Measurements from ENCODE around the gene PERM1. TPM values are rescaled to one million over a fixed set of nuclear protein-coding genes. Genes with fewer than 3 reads are reported as not detected.
A peak's percentile ranks its signal among the peaks of the same experiment; 100 is the strongest.

Gene PERM1
- polyA plus RNA-seq, 1 donor (not counting 4 experiments of a cell fraction or from before 2014, with no cell fraction given), result not detected

GRCh38 chr1:975896-976683 lies 5.8 kb downstream of the PERM1 start:
- no peak overlapping the region for H3K9ac ChIP-seq (ENCODE audit: control insufficient read depth, extremely low read depth, insufficient read depth, low read length)
- peaks cover 0 to 1% of the 10 kb centered on the region in 2 experiments for H3K36me3 ChIP-seq (ENCODE audit: control insufficient read depth in 2 of 2, extremely low read depth in 1 of 2, insufficient read depth in 2 of 2, low read length in 2 of 2)
- no peak for DNase-seq (ENCODE audit: low read depth, low spot score)
- H4K20me1 ChIP-seq (ENCODE audit: control insufficient read depth, extremely low read depth, insufficient read depth, low read length), result no peaks in the 10 kb centered on the region
- dilution Hi-C loops (cut with MboI; ENCODE audit: extremely low pct_ligation_motif_present, low sequenced_read_pairs), result no loop called here
- no peaks in the 10 kb centered on the region for H3K9me1 ChIP-seq (ENCODE audit: control insufficient read depth, extremely low read depth, insufficient read depth, low read length)
- H3K4me1 ChIP-seq (ENCODE audit: control insufficient read depth, extremely low read depth, insufficient read depth, low read length), result peaks cover 4% of the 10 kb centered on the region
- peak overlapping the region in 1 of 3 experiments; percentile 51 for H3K4me3 ChIP-seq (ENCODE audit: control insufficient read depth in 2 of 3, extremely low read depth in 1 of 3, insufficient read depth in 2 of 3, low read depth in 1 of 3, low read length in 3 of 3)
- peak overlapping the region; percentile 69 for H3K4me2 ChIP-seq (ENCODE audit: control insufficient read depth, extremely low read depth, insufficient read depth, low read depth, low read length)
- peaks cover 18% of the 10 kb centered on the region for H3K27me3 ChIP-seq (ENCODE audit: control insufficient read depth, extremely low read depth, insufficient read depth, low read length)
- no peak overlapping the region for H3K27ac ChIP-seq (ENCODE audit: control insufficient read depth, insufficient read depth, low read length)
- no peaks in the 10 kb centered on the region for H3K79me2 ChIP-seq (ENCODE audit: control insufficient read depth, insufficient read depth, low read length)
- no peak for FAIRE-seq
- no peak for TF ChIP-seq EZH2 (IDR thresholded peaks at IDR 0.05; ENCODE audit: low read length)
- TF ChIP-seq CTCF (optimal IDR thresholded peaks at IDR 0.05 in 1 of 3, IDR thresholded peaks at IDR 0.05 in 1 of 3, conservative IDR thresholded peaks at IDR 0.05 in 1 of 3; ENCODE audit: extremely low read depth in 1 of 3, insufficient read depth in 2 of 3, low read length in 3 of 3), result peak; percentile 45 to 83 (median 78)
- H2AFZ ChIP-seq (ENCODE audit: control insufficient read depth, low read length), result no peak overlapping the region
- H3K9me3 ChIP-seq (ENCODE audit: control insufficient read depth, low read depth, low read length), result no peaks in the 10 kb centered on the region

- Histone ChIP-seq H3K27me3 (ENCODE audit: control insufficient read depth, extremely low read depth, insufficient read depth, low read length) (peaks cover 10% of the 10 kb centered on the region), H3K4me2 (ENCODE audit: control insufficient read depth, extremely low read depth, insufficient read depth, low read depth, low read length) (no peak overlapping the region)
Measured at GRCh38 chr1:975365-975764, 6.5 kb downstream of the PERM1 start.

More at GRCh38 chr1:975365-975764, 6.5 kb downstream of the PERM1 start:
- Histone ChIP-seq H3K79me2 (ENCODE audit: control insufficient read depth, insufficient read depth, low read length) (no peaks in the 10 kb centered on the region), H3K4me1 (ENCODE audit: control insufficient read depth, extremely low read depth, insufficient read depth, low read length) (peaks cover 4% of the 10 kb centered on the region), H4K20me1 (ENCODE audit: control insufficient read depth, extremely low read depth, insufficient read depth, low read length) (no peaks in the 10 kb centered on the region), H3K9ac (ENCODE audit: control insufficient read depth, extremely low read depth, insufficient read depth, low read length) (no peak overlapping the region), H3K9me1 (ENCODE audit: control insufficient read depth, extremely low read depth, insufficient read depth, low read length) (no peaks in the 10 kb centered on the region), H3K9me3 (ENCODE audit: control insufficient read depth, low read depth, low read length) (no peaks in the 10 kb centered on the region), H3K27ac (ENCODE audit: control insufficient read depth, insufficient read depth, low read length) (no peak overlapping the region), H3K36me3 (ENCODE audit: control insufficient read depth in 2 of 2, extremely low read depth in 1 of 2, insufficient read depth in 2 of 2, low read length in 2 of 2) (peaks cover 0 to 3% of the 10 kb centered on the region in 2 experiments), H2AFZ (ENCODE audit: control insufficient read depth, low read length) (no peak overlapping the region), H3K4me3 (ENCODE audit: control insufficient read depth in 2 of 3, extremely low read depth in 1 of 3, insufficient read depth in 2 of 3, low read depth in 1 of 3, low read length in 3 of 3) (no peak overlapping the region)
- DNase-seq (ENCODE audit: low read depth, low spot score), result no peak
- no peak for FAIRE-seq
- dilution Hi-C loops (cut with MboI; ENCODE audit: extremely low pct_ligation_motif_present, low sequenced_read_pairs), result no loop called here
- TF ChIP-seq CTCF (optimal IDR thresholded peaks at IDR 0.05 in 1 of 3, IDR thresholded peaks at IDR 0.05 in 1 of 3, conservative IDR thresholded peaks at IDR 0.05 in 1 of 3; ENCODE audit: extremely low read depth in 1 of 3, insufficient read depth in 2 of 3, low read length in 3 of 3), result no peak
- TF ChIP-seq EZH2 (IDR thresholded peaks at IDR 0.05; ENCODE audit: low read length), result no peak

Data from keratinocyte (primary cell).